Testis (tissue), 2 donors: ENCODE results near the gene DPP3.

Experiments used
- CTCF ChIP-seq, 3 experiments: fragments of 450-650 bp in 2 of 3; fragments of 200-600 bp in 1 of 3; sonication (generic) in 1 of 3; IDR thresholded peaks; one replicate each; pipeline ENCODE4 v1.5.1; 2016 to 2019; ENCODE audit warnings: antibody characterized with exemption in 3 of 3, mild to moderate bottlenecking in 2 of 3, moderate library complexity in 1 of 3
- POLR2A ChIP-seq: fragments of 450-650 bp; IDR thresholded peaks from one replicate; pipeline ENCODE4 v1.6.1; 2017; ENCODE audit warnings: antibody characterized with exemption, mild to moderate bottlenecking, moderate library complexity

GRCh38 chr11:66470015-66470414, 10.2 kb upstream of the DPP3 start:
- TF ChIP-seq POLR2A (no peak), CTCF (IDR thresholded peaks at IDR 0.05) (no peak)
